A204.1 (cell line): Measurements from ENCODE around the gene HIP1R.

ENCODE experiments used
- FAIRE-seq: peaks from 2 replicates; lab custom pipeline; 2012; peaks lifted over from hg19 to GRCh38; lab: Jason Lieb, UNC

The HIP1R gene

DNA sequence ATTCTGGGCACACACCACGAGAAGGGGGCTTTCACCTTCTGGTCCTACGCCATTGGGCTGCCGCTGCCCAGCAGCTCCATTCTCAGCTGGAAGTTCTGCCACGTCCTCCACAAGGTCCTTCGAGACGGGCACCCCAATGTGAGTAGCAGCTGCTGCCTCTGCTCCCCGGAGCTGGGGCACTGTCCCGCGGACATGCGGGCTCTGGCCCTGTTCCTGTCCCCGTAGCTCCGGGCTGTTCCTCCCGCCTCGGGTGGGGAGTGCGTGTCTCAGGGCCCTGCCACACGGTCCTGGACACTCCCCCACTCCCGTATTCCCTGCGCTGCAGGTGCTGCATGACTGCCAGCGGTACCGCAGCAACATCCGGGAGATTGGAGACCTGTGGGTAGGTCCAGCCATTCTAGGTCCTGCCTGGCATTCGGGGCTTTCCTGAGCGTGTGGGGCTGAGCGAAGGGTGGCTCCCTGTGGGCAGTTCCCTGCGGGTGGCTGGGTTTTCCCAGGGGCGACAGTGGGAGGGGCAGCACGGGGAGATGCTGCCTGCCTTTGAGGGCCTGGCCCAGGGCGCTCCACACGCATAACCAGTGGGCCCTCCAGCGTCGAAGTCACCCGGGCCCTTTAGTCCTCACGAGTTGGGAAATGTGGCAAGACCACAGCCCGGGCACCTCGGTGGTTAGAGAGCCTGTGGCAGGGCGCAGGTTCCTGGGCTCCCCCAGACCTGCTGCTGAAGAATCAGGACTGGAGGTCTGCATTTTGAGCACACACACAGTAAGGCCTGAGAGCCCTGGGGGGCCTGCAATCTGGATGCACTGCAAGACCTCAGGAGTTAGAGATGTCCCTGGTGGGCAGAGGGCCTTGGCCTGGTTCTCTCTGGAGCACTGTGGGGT lies 13.5 kb downstream of the HIP1R start:
- no peak for FAIRE-seq

DNA sequence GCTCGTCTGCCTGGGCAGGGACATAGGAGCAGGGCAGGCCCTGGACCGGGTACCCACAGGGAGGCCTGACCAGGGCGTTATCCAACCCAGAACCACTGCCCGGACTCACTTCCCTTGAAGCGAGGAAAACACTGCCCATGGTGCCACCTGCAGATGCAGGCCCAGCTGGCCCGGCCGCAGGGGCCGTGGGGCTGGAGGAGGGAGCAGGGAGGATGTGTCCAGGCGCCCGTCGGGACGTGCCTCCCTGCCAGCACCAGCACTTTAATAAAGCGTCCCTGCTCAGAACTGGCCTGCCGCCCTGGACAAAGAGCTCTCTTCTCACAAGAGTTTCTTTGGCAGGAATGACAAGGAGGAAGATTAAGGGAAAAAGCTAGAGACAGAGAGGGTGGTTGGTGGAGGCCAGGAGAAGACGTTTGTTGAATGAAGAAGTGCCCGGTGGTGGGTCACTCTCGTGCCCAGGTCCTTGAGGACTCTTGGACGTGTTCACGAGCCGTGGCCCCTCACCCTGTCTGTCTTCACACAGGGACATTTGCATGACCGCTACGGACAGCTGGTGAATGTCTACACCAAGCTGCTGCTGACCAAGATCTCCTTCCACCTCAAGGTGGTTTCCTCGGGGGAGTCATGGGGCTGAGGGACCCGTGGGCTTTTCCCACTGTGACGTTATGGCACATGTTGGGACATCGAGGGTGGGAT lies 14.2 kb downstream of the HIP1R start:
- no peak for FAIRE-seq

DNA sequence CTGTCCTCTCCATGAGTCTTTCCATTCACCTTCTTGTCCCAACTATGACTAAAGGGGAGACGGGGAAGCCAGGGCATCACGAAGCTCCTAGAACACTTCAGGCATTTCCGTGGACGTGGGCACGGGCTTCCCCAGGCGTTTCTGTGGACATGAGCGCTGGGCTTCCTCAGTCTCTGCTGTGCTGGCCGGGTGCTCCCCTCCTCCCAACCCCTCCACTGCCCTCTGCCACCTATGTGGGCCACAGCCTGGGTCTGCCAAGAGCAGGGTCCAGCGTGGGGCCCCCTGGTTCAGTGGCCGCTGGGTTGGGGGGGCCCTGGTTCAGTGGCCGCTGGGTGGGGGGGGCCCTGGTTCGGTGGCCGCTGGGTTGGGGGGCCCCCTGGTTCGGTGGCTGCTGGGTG lies 14.8 kb downstream of the HIP1R start:
- no peak for FAIRE-seq

DNA sequence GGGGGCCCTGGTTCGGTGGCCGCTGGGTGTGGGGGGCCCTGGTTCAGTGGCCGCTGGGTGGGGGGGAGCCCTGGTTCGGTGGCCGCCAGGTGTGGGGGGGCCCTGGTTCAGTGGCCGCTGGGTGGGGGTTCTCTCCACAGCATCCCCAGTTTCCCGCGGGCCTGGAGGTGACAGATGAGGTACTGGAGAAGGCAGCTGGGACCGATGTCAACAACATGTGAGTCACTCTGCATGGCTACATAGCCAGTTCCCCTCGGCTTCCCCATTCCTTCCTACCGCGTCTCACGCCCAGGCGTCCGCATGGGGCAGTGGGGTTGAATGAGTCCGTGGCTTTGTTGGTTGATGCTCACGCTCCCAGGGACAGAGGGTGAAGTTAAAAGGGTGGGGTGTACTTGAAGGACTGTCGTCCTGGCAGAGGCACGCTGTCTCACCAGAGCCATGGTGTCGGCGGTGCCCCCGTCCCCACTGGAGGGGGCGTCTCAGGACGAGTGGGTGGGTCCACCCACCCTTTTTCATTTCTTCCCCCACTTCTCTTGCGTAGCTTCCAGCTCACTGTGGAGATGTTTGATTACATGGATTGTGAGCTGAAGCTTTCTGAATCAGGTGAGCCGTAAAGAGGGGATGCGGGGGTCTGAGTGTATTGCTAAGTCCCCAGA lies 15.6 kb downstream of the HIP1R start:
- FAIRE-seq, result no peak

DNA sequence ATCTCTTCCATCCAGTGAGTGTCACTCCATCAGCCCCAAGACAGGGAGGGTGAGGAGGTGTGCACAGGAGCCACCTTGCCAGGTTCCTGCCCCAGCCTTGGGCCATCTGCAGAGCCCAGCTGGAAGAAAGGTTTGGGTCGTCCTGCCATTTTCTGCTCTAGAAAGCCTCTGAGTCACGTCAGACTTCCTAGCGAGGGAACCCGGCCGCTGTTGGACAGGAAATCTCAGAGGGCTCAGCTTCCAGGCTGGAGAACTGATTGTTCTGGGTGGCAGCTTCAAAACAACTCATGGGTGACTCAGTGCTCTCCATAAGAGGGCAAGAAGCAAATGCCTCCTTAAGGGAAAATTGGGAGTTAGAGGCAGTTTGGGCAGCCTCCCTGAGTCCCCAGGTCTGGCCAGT lies 16.6 kb downstream of the HIP1R start:
- no peak for FAIRE-seq

DNA sequence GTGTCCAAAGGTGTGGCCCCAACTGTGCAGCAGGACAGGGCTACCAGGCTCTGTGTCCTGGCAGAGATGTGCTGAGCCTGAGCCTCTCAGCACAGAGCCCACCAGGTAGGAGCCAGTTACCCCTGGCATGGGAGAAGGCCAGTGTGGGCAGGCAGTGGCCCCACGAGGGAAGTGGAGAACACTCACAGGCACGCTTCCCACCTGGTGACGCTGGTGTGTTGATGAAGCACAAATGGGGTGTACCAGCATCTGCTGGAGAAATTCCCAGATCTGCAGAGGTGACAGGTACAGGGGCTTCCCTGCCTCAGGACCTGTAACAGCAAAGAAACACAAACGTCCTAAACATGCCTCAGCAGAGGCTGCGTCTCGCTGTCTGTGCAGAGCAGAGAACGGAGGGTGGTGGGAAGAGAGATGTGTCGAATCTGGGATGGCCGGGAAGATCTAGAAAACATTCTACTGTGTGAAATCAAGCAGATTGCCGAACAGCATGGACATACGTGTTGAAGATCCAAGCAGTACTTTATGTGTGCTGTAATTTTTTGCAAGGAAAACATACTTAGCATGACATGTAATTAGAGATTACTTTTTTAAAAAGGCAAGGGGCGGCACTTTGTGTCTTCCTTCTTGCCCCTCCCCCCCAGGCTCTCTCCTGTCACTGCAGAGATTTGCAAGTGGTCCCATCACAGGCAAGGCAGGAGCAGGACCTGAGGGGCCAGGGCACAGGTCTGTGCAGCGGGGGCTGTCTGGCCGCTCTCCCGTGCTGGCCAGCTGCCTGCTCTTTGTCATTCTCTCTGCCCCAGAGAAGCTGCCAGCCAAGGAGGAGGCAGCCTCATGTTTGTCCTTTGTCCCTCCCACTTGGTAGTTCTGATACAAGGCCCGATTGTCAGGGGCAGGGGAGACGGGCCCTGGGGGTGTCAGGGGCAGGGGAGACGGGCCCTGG lies 17.3 kb downstream of the HIP1R start:
- no peak for FAIRE-seq

DNA sequence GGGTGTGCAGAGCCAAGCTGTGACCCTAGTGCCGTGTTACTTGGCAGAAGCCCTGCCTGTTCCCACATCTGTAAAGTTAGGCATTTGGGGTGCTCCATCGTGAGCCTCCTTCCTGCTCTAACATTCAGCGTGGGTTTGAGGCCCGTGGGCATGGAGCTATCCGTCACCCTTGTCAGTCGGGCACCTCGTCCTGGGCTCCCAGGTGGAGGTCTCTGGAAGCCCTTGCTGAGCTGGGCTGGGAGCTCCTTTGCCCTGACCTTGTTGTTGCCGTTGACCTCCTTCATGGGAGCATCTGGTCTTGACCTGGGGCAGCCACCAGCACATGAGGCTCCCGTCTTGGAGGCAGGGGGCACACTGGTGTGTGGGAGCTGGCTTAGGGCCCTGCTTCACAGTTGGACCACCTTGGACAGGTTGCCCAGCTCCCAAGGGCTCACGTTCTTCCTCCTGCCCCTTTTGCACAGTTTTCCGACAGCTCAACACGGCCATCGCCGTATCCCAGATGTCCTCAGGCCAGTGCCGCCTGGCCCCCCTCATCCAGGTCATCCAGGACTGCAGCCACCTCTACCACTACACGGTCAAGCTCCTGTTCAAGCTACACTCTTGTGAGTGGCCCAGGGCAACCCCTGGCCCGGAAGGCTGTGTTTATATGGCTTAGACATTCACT lies 18.5 kb downstream of the HIP1R start:
- no peak for FAIRE-seq

DNA sequence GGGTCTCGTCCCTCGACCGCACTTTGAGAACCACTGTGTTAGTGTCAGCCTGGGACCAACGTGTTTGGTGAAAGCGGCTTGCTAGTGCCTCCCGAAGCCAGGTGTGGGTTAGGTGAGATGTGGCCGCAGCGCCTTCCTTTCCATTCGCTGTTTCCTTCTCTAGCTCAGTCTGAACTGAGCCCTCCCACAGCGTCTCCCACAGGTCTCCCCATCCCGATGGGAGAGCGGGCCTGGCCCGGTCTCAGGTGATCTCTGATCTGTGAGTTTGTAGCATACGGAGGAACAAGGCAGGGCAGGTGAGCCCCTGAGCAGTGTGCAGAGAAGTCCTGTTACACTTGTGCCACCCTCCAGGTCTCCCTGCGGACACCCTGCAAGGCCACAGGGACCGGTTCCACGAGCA lies 19.3 kb downstream of the HIP1R start:
- no peak for FAIRE-seq

DNA sequence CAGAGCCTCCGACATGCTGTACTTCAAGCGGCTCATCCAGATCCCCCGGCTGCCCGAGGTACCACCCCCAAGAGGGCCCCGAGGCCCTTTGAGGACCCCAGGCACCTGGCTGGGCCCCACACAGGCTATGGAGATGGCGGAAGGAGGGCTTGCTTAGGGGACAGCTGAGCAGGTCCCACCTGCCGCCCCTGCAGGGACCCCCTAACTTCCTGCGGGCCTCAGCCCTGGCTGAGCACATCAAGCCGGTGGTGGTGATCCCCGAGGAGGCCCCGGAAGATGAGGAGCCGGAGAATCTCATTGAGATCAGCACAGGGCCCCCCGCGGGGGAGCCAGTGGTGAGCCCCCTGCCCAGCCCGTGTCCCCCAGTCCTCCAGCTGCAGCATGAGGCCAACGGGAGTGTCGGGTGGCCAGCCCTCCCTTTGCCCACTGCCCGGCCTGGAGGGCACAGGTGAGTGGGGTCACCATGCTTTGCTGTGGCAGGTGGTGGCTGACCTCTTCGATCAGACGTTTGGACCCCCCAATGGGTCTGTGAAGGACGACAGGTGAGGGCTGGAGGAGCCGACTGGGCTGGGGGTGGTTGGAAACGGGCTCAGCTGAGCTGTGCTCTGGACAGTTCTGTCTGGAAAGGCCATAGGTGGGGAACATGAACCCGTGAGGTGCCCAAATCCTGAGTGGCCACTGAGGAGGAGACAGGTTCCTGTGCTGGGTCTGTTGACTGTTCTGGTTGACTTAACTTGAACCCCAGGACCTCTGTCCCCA lies 20.0 kb downstream of the HIP1R start:
- no peak for FAIRE-seq

DNA sequence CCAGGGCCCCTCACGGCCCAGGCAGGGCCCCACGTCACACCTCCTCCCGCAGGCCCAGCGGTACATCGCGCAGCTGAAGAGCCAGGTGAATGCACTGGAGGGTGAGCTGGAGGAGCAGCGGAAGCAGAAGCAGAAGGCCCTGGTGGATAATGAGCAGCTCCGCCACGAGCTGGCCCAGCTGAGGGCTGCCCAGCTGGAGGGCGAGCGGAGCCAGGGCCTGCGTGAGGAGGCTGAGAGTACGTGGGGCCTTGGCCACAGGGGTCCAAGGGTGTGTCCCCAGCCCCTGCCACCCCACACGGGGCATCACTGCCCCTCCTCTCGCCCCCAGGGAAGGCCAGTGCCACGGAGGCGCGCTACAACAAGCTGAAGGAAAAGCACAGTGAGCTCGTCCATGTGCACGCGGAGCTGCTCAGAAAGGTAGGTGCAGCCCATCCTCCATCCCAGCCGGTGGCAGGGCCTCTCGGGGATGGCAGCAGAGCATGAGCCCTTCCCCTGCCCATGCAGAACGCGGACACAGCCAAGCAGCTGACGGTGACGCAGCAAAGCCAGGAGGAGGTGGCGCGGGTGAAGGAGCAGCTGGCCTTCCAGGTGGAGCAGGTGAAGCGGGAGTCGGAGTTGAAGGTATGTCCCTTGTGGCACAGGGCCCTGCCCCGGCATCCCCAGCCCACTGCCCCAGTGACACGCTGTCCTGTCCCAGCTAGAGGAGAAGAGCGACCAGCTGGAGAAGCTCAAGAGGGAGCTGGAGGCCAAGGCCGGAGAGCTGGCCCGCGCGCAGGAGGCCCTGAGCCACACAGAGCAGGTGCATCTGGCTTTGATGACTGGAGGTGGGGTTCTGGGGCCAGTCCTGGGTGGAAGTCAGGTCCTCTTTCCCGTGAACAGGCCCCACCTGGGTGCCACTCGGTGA lies 20.9 kb downstream of the HIP1R start:
- FAIRE-seq, result no peak

DNA sequence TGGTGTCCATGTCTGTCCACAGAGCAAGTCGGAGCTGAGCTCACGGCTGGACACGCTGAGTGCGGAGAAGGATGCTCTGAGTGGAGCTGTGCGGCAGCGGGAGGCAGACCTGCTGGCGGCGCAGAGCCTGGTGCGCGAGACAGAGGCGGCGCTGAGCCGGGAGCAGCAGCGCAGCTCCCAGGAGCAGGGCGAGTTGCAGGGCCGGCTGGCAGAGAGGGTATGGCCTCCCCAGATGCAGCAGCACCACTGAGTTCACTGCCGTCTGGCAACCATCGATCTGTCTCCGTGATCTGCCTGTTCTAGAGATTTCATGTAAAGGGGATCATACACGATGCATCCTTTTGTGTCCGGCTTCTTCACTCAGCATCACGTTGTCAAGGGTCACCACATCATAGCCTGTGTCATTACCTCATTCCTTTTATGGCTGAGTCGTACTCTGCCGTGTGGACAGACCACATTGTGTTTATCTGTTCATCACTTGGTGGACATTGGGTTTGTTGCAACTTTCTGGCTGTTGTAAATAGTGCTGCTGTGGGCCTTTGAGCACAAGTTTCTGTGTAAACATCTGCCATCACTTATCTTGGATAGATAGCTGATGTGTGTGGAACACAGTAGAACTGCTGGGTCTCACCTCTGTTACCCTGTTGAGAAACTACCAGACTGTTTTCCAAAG lies 21.9 kb downstream of the HIP1R start:
- FAIRE-seq, result no peak

DNA sequence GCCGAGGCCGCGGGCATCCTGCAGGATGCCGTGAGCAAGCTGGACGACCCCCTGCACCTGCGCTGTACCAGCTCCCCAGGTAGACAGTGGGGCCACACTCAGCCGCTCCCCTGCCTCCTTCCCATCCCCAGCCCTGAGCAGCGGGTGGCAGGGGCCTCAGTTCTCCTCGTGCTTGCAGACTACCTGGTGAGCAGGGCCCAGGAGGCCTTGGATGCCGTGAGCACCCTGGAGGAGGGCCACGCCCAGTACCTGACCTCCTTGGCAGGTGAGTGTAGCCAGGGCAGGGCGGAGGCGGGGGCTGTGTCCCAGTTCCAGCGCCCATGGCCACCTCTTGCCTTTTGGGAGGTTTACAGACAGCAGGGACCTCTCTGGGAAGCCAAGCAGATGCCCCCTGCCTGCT lies 22.9 kb downstream of the HIP1R start:
- no peak for FAIRE-seq

DNA sequence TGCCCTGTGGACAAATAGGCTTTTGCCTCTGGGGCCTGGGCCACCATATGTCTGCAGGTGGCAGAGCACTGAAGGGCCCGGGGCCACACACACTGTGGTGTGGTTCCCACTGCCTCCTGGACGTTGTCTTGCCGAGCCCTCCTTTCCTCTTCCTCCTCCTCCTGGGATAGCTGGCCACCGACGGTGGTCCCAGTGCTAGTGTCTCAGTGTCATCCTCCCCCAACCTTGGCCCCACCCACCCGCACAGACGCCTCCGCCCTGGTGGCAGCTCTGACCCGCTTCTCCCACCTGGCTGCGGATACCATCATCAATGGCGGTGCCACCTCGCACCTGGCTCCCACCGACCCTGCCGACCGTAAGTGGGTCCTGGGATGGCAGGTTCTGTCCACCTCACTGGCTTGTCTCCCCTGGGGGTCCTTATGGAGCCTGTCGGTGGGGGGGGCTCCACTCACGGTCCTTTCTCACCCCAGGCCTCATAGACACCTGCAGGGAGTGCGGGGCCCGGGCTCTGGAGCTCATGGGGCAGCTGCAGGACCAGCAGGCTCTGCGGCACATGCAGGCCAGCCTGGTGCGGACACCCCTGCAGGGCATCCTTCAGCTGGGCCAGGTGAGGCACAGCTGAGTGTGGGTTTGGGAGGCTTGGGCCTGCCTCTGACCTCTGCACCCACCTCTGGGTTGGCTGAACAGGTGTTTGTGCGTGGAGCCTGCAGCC lies 23.5 kb downstream of the HIP1R start:
- FAIRE-seq, result no peak

DNA sequence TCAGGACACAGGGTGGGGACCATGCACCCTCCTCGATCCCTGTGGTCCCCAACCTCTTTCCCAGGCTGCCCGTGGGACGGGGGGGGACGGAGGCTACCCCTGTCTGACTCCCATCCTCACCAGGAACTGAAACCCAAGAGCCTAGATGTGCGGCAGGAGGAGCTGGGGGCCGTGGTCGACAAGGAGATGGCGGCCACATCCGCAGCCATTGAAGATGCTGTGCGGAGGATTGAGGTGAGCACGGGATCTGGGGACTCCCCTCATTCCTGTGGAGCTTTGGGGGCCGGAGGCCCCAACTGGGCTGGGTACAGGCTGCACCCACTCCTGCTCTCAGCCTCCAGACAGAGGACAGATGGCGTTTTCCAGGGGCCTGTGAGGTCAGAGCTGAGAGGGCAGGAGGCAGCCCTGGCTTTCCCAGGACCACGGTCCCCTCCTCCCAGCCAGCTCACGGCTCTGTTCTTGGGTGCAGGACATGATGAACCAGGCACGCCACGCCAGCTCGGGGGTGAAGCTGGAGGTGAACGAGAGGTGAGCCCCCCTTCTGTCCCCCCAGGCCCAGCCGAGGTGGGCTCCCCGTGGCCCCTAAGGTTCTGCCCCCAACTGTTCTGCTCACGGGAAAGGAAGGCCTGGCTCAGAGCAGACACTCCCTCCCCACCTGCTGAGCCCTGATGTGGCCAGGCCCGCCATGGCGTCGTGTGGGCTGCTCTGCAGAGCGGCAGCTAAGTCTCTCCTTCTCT lies 24.2 kb downstream of the HIP1R start:
- FAIRE-seq, result no peak

DNA sequence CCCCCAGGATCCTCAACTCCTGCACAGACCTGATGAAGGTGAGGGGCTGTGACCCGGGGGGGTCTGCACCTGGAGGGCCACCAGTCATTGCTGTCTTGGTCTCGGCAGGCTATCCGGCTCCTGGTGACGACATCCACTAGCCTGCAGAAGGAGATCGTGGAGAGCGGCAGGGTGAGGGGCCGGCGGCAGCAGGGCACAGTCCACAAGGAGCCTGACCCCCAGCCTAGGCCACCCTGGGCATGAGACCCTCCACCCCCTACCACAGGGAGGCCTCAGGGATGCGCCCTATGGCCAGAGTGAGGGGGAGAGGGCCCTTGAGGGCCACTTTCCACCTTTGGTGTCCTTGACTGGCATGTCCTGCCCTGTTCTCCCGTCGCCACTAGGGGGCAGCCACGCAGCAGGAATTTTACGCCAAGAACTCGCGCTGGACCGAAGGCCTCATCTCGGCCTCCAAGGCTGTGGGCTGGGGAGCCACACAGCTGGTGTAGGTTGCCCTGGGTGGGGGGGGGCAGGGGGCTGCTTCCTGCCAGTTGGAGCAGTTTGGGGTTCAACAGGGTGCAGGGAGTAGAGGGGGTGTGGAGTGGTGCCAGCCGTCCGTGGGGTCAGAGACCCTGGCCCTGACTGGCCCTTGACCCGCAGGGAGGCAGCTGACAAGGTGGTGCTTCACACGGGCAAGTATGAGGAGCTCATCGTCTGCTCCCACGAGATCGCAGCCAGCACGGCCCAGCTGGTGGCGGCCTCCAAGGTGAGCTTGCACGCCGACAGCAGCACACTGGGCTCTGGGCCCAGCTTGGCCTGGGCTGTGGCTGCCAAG lies 25.0 kb downstream of the HIP1R start:
- FAIRE-seq, result no peak

DNA sequence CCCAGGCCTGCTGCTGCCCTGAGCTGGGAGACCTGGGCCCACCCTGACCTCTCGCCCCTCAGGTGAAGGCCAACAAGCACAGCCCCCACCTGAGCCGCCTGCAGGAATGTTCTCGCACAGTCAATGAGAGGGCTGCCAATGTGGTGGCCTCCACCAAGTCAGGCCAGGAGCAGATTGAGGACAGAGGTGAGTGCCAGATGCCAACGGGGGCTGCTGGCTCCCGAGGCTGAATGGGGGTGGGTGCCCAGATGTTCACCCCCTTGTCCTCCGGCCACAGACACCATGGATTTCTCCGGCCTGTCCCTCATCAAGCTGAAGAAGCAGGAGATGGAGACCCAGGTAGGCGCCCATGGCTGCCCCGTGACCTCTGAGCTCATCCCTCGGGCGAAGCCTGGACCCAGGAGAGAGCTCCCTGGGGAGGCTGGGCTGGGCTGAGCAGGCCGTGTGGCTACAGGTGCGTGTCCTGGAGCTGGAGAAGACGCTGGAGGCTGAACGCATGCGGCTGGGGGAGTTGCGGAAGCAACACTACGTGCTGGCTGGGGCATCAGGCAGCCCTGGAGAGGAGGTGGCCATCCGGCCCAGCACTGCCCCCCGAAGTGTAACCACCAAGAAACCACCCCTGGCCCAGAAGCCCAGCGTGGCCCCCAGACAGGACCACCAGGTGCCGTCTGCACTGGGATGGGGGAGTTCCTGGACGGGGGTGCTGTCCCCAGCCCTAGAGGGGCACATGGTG lies 25.8 kb downstream of the HIP1R start:
- no peak for FAIRE-seq
